NCI-H69 (cell line): ENCODE measurements around the gene SORBS2.

ENCODE experiments used
- DNase-seq: peaks from one replicate; lab custom pipeline; 2025; lab: John Stamatoyannopoulos, UW

The SORBS2 gene

GRCh38 chr4:185738820-185739219 is 73.2 kb downstream of the SORBS2 start:
- peak; percentile 40 for DNase-seq

- no peak for DNase-seq
Observed at GRCh38 chr4:185738038-185738552, 73.9 kb downstream of the SORBS2 start.

GRCh38 chr4:185737489-185738037 is 74.4 kb downstream of the SORBS2 start:
- DNase-seq, result no peak

DNA sequence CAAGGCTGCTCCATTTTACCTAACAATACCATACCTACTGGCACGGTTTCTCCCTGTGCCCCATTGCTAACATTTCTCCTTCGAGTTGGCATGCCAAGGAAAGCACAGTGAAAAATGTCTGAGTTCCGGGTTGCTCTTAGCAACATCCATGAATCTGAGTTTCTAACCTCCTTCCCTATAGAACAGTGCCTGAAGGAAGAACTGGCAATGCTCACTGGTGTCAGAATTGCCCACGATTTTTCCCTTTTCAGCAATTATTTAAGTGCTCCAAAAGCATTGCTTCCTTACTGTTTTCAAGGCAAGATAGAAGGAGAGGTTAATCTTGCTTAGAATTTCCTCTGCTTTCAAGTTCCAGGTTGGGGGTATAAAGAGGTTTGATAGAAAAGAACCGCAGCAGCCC is 75.1 kb downstream of the SORBS2 start:
- DNase-seq, result no peak

DNA sequence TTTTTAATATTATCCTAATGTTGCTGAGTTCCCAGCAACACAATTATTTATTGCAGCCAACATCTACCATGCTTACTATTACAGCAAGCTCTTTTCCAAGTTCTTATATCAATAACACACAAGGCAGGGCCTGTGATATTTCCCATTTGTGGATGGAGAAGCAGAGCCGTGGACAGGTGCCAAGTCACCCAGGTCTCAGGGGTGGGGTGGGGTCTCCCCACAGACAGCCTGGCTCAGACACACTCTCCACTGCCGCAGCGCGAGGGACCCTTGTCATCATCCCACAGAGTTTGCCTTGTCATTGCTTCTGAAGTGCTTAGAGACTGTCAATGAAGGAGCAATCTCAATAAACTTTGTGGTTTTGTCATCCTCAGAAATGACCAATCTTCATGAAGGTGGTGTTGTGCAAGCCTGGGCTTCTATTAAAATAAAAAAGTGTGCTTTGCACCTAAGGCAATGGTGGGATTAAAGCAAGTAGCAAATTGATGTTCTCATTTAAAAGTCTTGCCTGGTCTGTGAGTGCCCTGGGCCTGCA is 76.1 kb downstream of the SORBS2 start:
- DNase-seq, result no peak

- DNase-seq, result no peak
Observed at GRCh38 chr4:185734930-185735329, 77.1 kb downstream of the SORBS2 start.

DNA sequence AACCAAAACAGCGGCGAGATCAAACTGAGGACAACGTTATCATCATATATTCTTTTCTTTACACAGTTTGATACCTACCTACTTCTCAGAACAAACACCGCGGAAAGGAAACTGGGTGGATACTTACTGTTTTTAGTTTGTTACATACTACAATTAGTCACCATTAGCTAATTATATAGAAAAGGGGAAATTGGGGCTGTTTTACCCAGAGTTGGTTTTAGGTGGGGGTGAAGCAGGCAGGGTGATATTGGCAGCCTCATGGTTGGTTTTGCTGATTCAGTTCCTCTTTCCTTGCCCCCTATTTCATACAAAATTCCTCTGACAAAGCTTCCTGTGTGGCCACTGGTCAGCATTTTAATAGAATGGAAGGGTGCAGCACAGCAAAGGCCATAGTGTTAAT is 77.8 kb downstream of the SORBS2 start:
- DNase-seq, result no peak

GRCh38 chr4:185730849-185731608 is 81.0 kb downstream of the SORBS2 start:
- DNase-seq, result no peak

GRCh38 chr4:185730387-185730786 is 81.6 kb downstream of the SORBS2 start:
- DNase-seq, result peak; percentile 9

- DNase-seq, result no peak
Observed at GRCh38 chr4:185729391-185729804, 82.6 kb downstream of the SORBS2 start.

- no peak for DNase-seq
Observed at GRCh38 chr4:185728893-185729292, 83.1 kb downstream of the SORBS2 start.

GRCh38 chr4:185726931-185727330 is 85.1 kb downstream of the SORBS2 start:
- DNase-seq, result no peak

DNA sequence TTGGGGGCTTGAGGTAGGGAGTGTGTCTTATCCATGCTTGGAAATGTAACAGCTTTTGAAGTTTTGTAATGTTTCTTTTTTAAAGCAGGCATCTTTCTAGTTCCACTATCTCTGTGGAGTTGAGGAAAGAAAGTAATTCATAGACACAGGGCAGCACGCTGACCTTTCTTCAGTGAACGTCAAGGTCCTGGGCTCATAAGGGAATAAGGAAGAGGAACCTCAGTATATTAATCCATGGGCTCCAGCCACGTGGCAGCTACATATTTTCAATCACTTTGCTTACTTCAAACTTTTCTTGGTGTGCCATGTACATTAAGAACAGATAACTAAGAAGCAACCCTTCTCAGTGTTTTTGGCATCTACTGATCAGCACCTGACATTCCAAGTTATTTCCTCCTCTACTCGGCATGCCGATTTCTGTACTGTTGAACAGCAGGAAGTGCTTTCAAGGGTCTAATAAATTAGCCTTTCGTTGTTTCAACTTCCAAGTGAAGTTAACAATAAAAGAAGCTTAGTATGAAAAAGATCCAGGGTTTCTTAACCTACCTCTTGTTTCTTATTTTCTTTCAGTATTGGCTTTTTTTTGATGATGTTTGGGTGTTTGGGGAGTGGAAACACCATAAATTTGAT is 88.2 kb downstream of the SORBS2 start:
- no peak for DNase-seq

DNA sequence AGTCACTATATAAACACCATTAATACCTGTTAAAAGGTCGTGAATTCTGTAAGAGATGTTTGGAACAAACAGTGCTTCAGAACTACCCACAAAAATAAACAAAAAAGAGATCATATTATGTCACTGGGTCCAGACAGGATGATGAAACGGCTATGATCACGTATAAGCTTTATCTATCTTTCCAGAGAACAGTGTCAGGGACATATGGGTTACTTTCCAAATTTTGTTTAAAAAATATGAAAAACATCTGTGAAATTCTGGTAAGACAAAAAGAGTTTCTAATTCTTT is 90.0 kb downstream of the SORBS2 start:
- DNase-seq, result no peak

DNA sequence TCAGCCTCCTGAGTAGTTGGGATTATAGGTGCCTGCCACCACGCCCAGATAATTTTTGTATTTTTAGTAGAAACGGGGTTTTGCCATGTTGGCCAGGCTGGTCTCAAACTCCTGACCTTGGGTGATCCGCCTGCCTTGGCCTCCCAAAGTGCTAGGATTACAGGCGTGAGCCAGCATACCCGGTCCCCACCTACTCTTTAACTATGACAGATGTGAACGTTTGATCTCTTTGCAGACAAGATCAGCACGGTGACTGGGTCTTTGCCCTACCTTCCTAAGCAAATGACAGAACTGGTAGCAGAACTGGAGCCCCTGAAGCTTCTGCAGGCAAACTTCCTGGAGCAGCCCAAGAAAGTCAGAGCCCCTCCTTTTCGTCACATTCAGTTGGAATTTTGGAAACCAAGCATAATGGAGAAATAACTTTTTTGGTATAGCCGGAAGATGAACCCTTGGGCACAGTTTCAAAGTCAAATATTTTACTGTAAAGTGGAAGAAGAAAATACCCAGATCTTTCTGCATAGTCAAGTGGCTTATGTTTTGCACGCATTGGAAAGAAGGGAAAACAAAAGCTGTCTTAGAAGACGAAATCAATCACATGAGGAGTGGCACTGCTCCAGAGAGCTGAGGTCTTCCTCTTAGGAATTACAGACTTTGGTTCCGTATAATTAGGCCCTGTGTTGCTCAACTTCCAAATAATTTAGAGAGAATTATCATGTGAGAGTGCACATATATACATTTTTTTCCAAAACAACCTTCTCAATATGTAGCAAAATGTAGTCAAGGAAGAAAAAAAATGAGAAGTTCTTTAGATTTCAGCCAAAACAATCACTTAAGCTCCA is 90.6 kb downstream of the SORBS2 start:
- DNase-seq, result no peak

GRCh38 chr4:185719500-185719858 is 92.5 kb downstream of the SORBS2 start:
- DNase-seq, result no peak

GRCh38 chr4:185718578-185719499 is 93.2 kb downstream of the SORBS2 start:
- peak; percentile 8 for DNase-seq

DNA sequence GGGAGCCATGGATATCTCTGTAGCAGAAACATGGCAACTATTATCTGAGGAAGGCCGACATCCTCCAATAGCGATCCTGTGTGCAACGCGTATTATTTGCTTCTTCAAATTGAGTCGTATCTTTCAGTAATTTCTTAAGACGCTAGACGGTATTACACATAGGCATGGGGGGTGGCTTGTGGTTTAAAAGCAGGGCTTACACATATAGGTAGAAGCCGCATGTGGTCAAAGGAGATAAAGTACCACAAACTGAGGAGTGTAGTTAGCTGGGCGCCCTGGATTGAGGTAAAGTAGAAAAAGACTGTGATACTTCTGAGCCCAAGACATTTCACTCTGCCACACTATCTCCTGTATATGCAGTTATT is 94.6 kb downstream of the SORBS2 start:
- DNase-seq, result no peak

DNA sequence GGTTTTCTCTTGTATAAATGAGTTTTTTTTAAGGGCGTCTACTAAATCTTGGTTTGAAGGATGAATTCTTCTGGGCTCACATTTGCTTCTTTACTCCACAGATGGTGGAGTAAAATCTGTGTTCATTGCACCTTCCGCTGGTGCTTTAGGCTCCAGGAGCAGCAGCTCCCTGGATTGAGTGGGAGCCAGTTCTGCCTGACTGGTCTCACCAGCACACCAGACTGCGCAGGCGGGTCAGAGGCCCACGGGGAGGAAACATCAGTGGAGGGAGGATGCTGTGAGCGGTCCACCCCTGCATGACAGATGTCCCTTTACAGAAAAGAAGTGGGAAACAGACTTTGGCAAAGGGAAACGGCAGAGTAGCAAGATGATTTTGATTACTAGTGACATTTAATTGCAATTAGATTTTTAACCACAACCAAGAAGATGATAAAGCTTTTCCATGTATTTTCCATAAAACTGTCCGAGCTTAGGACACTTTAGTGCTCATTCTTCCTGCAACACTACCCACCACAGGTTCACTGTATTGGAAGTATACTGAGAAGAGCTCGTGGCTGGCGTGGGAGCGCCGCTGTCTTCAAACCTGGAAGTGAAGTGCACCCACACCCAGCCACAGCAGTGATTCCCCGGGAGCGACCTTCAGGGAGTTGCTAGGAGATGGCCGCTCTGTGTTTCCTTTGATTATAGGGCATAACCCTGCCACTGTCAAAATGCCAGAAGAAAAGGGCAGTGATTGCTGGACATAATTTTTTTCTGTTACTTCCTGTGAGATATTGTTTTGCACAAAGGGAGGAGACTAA is 95.2 kb downstream of the SORBS2 start:
- DNase-seq, result peak; percentile 30

DNA sequence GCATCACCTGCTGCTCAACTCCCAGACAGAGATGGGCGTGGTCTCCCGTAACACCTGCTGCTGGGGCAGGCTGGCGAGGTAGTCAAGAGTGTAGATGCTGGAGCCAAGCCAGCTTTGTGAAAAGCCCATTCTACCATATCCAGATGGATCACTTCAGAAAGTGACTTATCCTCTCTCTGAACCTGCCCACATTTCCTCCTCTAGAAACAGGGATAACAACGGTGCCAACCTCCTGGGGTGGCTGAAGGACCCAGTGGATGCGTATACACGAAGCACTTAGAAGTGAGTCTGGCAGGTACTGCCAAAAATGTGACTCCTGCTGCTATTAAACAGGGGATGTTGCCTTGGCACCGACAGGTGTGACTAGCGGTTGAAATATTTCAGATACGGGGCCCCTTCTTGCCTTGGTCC is 95.8 kb downstream of the SORBS2 start:
- peak; percentile 74 for DNase-seq
